Head of caudate nucleus (tissue), 42 donors: Measurements from ENCODE around the gene FHOD3.

Experiments used
- DNase-seq, 42 donors: peaks; one replicate each; pipeline versions ENCODE4 v3.0.0 to v3.0.0-alpha.2; 2020 to 2021; ENCODE audit warnings: mixed read lengths in 7 of 42
- intact Hi-C: fragments of 100-400 bp; cut with DNase I; formaldehyde crosslinking; loops from one replicate; pipeline ENCODE4 v1.15.0; 2022

FHOD3 gene

GRCh38 chr18:36297417-36298125 lies at the start of gene FHOD3:
Gene FHOD3, plus strand, starts transcription at chr18:36297713. Its CDS starts 123 bp downstream, at chr18:36297836.
- intact Hi-C loops: no loop called here
- peak in 40 of 42 donors; percentile 35 to 81 (median 62) for DNase-seq

- intact Hi-C loops: no loop called here
- no peak for DNase-seq
Observed at GRCh38 chr18:36249392-36249791, 48.1 kb upstream of the FHOD3 start.

DNA sequence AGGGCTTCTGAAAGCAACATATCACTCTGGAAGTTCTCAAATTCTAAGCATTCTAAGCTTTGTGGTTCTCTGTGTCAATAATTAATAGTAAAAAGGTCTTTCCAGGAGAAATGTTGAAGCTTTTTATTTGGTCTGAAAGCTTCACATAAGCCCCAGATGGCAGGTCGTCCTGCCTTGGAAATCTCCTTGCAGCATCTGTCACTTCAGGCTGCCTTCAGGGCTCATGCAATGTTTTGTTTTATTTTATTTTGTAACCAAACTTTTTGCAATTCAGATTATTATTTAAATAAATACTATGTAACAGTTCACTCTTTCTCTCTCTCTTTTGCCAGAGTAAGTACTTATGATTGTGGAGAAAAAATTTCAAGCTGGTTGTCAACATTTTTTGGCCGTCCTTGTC lies 46.7 kb upstream of the FHOD3 start:
- intact Hi-C loops: no loop called here
- no peak for DNase-seq

DNA sequence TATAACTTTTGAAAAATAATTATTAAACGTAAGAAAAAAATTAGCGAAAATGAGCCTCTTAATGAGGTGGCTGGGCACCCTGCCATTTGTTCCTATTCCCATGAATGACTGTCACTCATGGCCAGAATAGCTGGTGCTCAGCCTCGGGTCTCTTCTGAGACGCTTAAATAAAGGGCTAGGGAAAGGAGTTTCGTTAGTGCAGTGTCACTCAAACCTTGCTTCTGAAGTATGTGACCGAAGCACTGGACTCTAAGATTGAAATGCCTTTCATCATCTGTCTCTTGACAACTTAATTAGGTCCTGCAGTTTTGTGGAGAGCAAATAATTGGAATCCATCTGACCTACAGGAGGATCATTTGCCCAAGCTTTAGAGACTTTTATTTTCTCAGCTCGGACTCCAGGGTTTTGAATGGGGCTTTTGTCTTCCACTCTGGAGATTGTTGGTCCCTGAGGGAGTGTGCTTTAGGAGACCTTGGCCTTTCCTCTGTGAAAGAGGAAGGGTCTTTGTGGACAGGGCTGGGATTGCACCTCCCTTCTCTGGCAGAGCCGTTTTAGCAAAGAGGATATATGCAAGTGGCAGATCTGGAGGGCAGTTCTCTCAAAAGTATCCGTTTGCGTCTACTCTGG lies 42.3 kb upstream of the FHOD3 start:
- DNase-seq: peak in 1 of 42 donors; percentile 37
- intact Hi-C loops: no loop called here

- intact Hi-C loops: no loop called here
- no peak for DNase-seq
Observed at GRCh38 chr18:36256094-36256493, 41.4 kb upstream of the FHOD3 start.

GRCh38 chr18:36262971-36263370 lies 34.5 kb upstream of the FHOD3 start:
- DNase-seq: no peak
- intact Hi-C loops: no loop called here

GRCh38 chr18:36264283-36264682 lies 33.2 kb upstream of the FHOD3 start:
- intact Hi-C loops: no loop called here
- DNase-seq: no peak

GRCh38 chr18:36265015-36265414 lies 32.5 kb upstream of the FHOD3 start:
- no peak for DNase-seq
- intact Hi-C loops: no loop called here

- intact Hi-C loops: no loop called here
- DNase-seq: no peak
Observed at GRCh38 chr18:36269157-36269556, 28.4 kb upstream of the FHOD3 start.

- intact Hi-C loops: no loop called here
- DNase-seq: no peak
Observed at GRCh38 chr18:36271153-36271552, 26.4 kb upstream of the FHOD3 start.

GRCh38 chr18:36273347-36273746 lies 24.2 kb upstream of the FHOD3 start:
- intact Hi-C loops: no loop called here
- no peak for DNase-seq

DNA sequence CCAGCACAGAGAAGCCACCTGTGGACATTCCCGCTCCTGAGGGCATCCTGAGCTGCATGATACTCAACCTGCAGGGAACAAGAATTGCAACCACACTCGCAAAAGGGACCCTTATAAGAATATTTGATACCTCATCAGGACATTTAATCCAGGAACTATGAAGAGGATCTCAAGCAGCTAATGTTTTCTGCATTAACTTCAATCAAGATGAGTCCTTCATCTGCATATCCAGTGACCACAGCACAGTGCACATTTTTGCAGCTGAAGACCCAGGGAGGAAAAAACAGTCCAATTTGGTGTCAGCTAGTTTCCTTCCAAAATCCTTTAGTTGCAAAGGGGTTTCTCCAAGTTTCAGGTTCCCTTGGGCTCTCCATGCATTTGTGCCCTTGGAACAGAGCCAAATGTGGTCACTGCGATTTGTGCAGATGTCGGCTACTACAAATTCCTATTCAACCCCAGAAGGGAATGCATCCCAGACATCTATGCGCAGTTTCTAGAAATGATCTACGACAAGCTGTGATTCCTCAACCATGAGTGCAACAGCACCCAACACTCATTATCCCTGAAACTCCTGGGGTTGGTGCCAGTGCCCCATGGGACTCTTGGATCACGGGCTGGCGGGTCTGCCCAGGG lies 23.3 kb upstream of the FHOD3 start:
- intact Hi-C loops: no loop called here
- DNase-seq: no peak

DNA sequence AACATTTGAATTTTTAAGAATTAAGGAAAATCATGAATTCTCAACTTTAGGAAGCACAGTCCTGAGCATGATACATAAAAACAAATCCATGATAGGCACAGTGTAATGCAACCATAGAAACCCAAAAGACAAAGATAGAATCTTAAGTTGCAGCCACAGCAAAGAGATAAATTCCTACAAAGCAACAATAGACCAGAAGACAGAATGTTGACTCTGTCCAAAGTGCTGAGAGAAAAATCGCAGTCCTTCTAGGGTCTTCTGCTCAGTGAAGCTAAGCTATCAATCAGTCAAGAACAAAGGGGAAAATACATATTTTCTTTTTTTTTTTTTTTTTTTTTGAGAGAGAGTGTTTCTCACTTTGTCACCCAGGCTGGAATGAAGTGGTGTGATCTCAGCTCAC lies 22.0 kb upstream of the FHOD3 start:
- intact Hi-C loops: no loop called here
- DNase-seq: no peak

DNA sequence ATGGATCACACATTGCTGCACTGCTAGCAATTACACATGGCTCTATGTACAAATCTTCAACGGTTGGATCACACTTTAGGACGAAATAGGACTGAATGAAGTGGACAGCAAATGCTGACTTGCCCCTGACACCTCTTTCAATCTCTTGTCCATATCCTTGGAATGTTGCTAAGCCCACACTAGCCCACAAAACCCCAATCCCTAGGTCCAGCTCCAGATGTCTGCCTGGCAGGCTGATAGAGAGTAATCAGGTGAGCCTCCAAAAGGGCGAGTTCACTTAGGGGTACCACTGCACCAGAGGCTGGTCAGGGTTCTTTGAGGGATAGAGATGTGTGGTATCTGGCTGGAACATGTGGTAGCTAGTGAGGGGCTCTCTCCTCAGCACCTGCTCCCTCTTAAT lies 18.5 kb upstream of the FHOD3 start:
- no peak for DNase-seq
- intact Hi-C loops: no loop called here

DNA sequence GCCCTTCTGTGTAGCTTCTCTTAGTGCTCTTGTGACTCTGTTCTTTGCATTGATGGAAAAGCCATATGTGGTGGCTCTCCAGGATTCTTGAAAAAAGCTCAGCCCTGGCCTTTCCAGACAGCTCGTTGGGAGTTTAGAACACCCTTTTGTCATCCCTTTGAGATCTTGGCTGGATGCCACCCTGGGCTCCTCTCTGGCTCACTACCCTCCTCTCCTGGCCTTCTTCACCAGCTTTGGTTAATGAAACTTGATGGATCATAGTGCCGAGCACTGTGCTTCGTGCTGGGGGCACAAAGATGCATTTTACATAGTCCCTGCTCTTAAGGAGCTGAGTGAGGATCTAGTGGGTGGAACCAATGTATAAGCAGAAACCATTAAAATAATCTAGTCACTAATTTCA lies 15.6 kb upstream of the FHOD3 start:
- no peak for DNase-seq
- intact Hi-C loops: loop anchor here (5.0 to 10.0 kb wide), 3 partner anchors 187 to 527 kb away; no protein-coding TSS in a partner anchor

DNA sequence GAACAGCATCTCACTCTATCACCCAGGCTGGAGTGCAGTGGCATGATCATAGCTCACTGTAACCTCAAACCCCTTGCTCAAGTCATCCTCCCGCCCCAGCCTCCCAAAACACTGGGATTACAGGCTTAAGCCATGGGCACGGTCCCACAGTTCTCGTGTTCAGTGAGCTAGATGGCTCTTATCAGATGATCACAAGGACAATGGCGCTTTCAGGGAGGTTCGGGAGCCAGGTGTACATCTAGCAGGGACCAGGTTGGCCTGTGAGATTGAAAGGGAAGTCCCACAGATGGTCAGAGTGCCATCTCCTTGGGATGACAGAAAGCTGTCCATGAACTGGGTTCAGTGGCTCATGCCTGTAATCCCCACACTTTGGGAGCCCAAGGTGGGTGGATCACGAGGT lies 14.1 kb upstream of the FHOD3 start:
- intact Hi-C loops: loop anchor here (5.0 to 10.0 kb wide), 3 partner anchors 189 to 529 kb away; no protein-coding TSS in a partner anchor
- DNase-seq: no peak

DNA sequence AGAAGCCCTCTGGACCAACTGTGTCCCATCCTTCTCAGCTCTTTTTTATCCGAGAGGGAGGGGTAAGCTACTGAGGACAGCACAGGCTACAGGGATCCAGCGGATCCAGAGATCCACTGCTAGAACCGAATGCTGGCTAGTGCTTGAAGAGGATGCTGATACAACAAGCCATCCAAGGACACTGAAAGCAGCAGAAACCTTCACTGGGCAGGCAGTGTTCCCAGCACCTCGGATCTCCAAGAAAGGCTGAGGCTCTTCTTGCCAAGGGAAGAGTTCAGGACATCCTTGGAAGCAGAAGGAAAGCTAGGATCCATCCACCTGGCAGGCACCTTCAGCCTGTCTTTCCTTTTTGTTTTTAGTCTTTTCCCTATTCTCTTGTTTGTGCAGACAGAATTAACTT lies 13.2 kb upstream of the FHOD3 start:
- intact Hi-C loops: loop anchor here (5.0 to 10.0 kb wide), 3 partner anchors 189 to 529 kb away; no protein-coding TSS in a partner anchor
- DNase-seq: no peak

GRCh38 chr18:36284671-36285295 lies 12.7 kb upstream of the FHOD3 start:
- peak in 31 of 42 donors; percentile 21 to 87 (median 60) for DNase-seq
- intact Hi-C loops: loop anchor here (5.0 to 10.0 kb wide), 3 partner anchors 190 to 530 kb away; no protein-coding TSS in a partner anchor

DNA sequence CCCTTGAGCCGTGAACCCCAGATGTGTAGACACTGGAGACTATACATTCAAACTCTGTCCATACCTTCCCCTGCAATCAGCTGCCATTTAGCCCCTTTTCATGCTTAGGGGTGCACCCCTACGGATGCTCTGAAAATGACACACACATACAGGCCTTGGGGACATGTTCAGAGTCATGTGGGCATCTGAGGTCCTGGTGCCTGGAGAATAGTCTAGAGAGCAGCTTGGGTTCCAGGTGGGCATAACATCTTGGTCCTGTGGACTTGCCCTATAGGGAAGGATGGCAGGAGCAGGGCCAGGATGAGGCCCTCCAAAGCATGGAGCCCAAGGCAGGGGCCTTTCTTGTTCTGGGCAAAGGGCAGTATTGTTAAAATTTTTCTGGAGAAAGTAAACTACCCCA lies 9.9 kb upstream of the FHOD3 start:
- intact Hi-C loops: loop anchor here (10.0 kb wide), 2 partner anchors 193 to 533 kb away; no protein-coding TSS in a partner anchor
- no peak for DNase-seq

DNA sequence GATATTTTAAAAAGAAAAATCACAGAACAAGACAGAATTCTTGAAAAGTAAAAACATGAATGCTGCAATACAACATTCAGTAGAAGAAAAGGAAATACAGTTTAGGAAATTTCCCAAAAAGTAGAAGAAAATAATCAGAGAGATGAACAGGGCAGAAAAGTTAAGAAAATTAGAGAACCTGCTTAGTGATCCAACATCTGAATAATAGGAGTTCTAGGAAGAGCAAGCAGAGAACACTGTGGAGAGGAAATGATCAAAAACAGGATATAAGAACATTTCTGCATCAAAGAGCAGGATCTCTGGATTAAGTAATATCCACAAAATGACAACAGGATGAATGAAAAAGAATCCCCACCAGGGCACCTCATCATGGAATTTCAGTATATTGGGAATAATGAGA lies 8.8 kb upstream of the FHOD3 start:
- intact Hi-C loops: loop anchor here (10.0 kb wide), 2 partner anchors 194 to 534 kb away; no protein-coding TSS in a partner anchor

More for the DNA sequence above, 8.8 kb upstream of the FHOD3 start:
- DNase-seq: no peak
